ENCODE results near the gene EXT2.

Gene EXT2

GRCh38 chr11:44258190-44258489 is 162.7 kb downstream of the EXT2 start:
- Histone ChIP-seq H3K9me3 (ENCODE audit: severe bottlenecking) (no peaks in the 10 kb centered on the region), H3K27me3 (ENCODE audit: insufficient read depth, low read depth, severe bottlenecking) (no peaks in the 10 kb centered on the region), H3K4me3 (ENCODE audit: low read depth, low read length) (no peak overlapping the region), H3K36me3 (no peaks in the 10 kb centered on the region), H3K27ac (no peak overlapping the region)
- DNase-seq = no peak
- no peak for TF ChIP-seq CTCF (IDR thresholded peaks at IDR 0.05; ENCODE audit: low read depth, low read length)

DNA sequence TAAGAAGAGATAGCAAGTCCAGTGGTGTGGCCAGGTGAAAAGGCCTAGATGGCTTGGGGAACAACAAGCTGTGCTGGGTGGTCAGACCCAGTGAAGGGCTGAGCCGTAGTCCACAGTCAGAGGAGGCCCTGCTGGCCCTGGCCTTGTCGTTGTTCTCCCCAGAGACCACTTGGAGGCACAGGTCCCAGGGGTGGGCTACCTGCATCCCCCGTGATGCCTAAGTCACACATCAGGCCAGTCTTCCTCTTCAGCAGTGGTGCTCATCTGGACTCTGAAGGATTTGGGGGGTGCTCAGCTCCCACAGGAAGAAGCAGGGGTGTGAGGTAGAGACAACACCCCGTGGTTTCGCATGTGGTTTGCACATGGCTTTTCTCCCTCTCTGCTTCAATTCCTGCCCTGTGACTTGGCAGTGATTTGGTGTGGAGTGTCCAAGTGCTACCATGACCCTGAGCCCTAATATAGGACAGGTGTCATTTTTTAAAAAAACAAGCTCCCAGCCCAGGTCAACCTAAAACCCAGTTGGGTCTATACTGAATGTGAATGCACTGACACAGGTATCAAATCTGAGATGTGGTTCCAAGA is 163.5 kb downstream of the EXT2 start:
- Histone ChIP-seq H3K27me3 (ENCODE audit: insufficient read depth, low read depth, severe bottlenecking) (no peaks in the 10 kb centered on the region), H3K36me3 (no peaks in the 10 kb centered on the region), H3K4me3 (ENCODE audit: low read depth, low read length) (no peak overlapping the region), H3K27ac (no peak overlapping the region), H3K9me3 (ENCODE audit: severe bottlenecking) (no peaks in the 10 kb centered on the region)
- no peak for TF ChIP-seq CTCF (IDR thresholded peaks at IDR 0.05; ENCODE audit: low read depth, low read length)
- DNase-seq = no peak

GRCh38 chr11:44260081-44260480 is 164.6 kb downstream of the EXT2 start:
- H3K36me3 ChIP-seq = no peaks in the 10 kb centered on the region
- H3K27ac ChIP-seq = no peak overlapping the region
- H3K4me3 ChIP-seq (ENCODE audit: low read depth, low read length) = no peak overlapping the region
- no peak for TF ChIP-seq CTCF (IDR thresholded peaks at IDR 0.05; ENCODE audit: low read depth, low read length)
- H3K9me3 ChIP-seq (ENCODE audit: severe bottlenecking) = no peaks in the 10 kb centered on the region
- no peaks in the 10 kb centered on the region for H3K27me3 ChIP-seq (ENCODE audit: insufficient read depth, low read depth, severe bottlenecking)
- DNase-seq = peak; percentile 32

DNA sequence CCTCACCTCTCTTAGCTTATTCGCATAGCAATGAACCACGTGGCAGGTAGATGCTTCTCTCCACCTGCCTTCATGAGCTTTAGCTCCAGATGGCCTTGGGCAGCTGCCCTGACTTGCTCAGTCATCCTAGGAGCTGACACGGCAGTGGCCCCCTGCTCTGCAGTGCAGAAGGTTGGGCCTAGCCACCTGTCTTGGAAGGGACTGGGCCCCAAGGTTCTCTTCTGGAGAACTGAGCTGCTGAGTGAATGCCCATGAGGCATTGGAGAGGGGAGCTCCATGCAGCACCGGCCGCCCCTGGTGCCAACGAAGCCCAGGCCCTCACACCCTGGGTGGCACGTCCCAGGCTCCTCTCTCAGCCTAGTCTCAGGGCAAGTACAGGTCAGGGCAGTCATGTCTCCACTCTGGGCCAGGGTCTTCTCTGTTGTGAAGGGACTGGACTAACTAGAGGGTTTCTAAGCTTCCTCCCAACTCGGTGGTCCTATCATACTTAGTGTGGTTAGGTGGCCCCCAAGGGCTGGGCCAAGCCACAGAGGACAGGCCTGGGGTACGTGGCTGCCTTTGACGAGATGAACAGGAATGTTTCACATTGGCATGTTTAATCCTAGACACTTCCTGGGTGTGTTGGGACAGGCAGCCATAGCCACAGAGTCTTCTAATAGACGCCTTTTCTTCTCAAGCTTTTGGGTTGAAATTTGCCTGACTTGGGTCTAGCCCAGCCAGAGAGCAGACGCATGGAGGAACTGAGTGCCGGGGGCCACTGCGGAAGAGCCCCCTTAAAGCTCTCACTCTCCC is 166.5 kb downstream of the EXT2 start:
- no peaks in the 10 kb centered on the region for H3K36me3 ChIP-seq
- no peaks in the 10 kb centered on the region for H3K27me3 ChIP-seq (ENCODE audit: insufficient read depth, low read depth, severe bottlenecking)
- peak; percentile 51 for DNase-seq
- peak overlapping the region; percentile 29; the same call in 1 of the 2 replicates for H3K27ac ChIP-seq
- no peak overlapping the region for H3K4me3 ChIP-seq (ENCODE audit: low read depth, low read length)
- no peak for TF ChIP-seq CTCF (IDR thresholded peaks at IDR 0.05; ENCODE audit: low read depth, low read length)
- no peaks in the 10 kb centered on the region for H3K9me3 ChIP-seq (ENCODE audit: severe bottlenecking)

GRCh38 chr11:44263738-44264437 is 168.4 kb downstream of the EXT2 start:
- H3K27me3 ChIP-seq (ENCODE audit: insufficient read depth, low read depth, severe bottlenecking) = no peaks in the 10 kb centered on the region
- DNase-seq = no peak
- TF ChIP-seq CTCF (IDR thresholded peaks at IDR 0.05; ENCODE audit: low read depth, low read length) = no peak
- no peak overlapping the region for H3K27ac ChIP-seq
- no peaks in the 10 kb centered on the region for H3K9me3 ChIP-seq (ENCODE audit: severe bottlenecking)
- no peaks in the 10 kb centered on the region for H3K36me3 ChIP-seq
- H3K4me3 ChIP-seq (ENCODE audit: low read depth, low read length) = no peak overlapping the region

Data from WERI-Rb-1 (cell line).